Keratinocyte (primary cell): ENCODE results near the gene ENTPD7.

Source experiments
- EZH2 ChIP-seq: IDR thresholded peaks from one replicate; pipeline ENCODE4 v1.6.1; 2012; ENCODE audit warnings: inconsistent platforms, mild to moderate bottlenecking, low read length, moderate library complexity
- TF ChIP-seq, protein P1 (sequence below), 3 experiments: IDR thresholded peaks in 1 of 3; conservative IDR thresholded peaks in 1 of 3; optimal IDR thresholded peaks in 1 of 3; 2 replicates in 2 of 3; 3 replicates in 1 of 3; pipeline versions ENCODE3 to v1.5.1; 2011; ENCODE audit warnings: low read length in 3 of 3, mild to moderate bottlenecking in 3 of 3, moderate library complexity in 2 of 3, control low read depth in 1 of 3, inconsistent platforms in 1 of 3; ENCODE audit not compliant: insufficient read depth in 2 of 3; ENCODE audit errors: extremely low read depth in 1 of 3

DNA sequence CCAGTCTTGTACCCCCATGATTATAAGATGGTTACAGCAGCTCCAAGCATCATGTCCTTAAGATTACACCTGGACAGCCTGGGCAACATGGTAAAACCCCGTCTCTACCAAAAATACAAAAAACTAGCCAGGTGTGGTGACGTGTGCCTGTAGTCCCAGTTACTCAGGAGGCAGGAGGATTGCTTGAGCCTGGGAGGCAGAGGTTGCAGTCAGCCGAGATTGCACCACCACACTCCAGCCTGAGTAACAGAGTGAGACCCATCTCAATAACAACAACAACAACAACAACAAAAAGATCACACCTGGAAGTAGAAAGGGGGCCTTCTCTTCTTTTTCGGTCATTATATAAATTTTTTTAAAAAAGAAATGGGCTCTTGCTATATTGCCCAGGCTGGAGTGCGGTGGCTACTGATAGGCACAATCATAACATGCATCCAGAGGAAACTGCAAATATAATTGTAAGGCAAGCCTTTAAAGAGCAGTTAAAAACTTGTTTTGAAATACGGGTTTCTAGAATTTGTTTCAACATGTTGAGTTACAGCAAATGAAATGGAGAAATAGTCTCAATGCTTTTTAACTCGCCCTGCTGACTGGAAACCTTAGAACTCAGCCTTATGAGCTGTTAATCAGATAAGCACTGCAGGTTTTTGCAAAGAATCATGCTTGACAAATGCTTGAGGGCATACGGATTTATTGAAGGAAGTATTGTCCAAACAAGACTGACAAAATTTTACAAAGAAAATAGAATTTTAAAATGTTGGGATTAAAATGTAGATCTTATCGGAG, 4.7 kb upstream of the ENTPD7 start:
- TF ChIP-seq, protein P1, sequence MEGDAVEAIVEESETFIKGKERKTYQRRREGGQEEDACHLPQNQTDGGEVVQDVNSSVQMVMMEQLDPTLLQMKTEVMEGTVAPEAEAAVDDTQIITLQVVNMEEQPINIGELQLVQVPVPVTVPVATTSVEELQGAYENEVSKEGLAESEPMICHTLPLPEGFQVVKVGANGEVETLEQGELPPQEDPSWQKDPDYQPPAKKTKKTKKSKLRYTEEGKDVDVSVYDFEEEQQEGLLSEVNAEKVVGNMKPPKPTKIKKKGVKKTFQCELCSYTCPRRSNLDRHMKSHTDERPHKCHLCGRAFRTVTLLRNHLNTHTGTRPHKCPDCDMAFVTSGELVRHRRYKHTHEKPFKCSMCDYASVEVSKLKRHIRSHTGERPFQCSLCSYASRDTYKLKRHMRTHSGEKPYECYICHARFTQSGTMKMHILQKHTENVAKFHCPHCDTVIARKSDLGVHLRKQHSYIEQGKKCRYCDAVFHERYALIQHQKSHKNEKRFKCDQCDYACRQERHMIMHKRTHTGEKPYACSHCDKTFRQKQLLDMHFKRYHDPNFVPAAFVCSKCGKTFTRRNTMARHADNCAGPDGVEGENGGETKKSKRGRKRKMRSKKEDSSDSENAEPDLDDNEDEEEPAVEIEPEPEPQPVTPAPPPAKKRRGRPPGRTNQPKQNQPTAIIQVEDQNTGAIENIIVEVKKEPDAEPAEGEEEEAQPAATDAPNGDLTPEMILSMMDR (optimal IDR thresholded peaks at IDR 0.05 in 1 of 3, IDR thresholded peaks at IDR 0.05 in 1 of 3, conservative IDR thresholded peaks at IDR 0.05 in 1 of 3; ENCODE audit: extremely low read depth in 1 of 3, insufficient read depth in 2 of 3, low read length in 3 of 3) = no peak
- no peak for TF ChIP-seq EZH2
